Stimulated activated CD8-positive, alpha-beta memory T cell treated with anti-CD3 and anti-CD28 coated beads, Interleukin-15, amount 100 ng/mL, for 24 hours (primary cell): ENCODE data around the gene COL10A1.

Experiments used
- DNase-seq: peaks from one replicate; pipeline ENCODE4 v3.0.0-alpha.2; 2020; ENCODE audit warnings: low read depth

Gene COL10A1

DNA sequence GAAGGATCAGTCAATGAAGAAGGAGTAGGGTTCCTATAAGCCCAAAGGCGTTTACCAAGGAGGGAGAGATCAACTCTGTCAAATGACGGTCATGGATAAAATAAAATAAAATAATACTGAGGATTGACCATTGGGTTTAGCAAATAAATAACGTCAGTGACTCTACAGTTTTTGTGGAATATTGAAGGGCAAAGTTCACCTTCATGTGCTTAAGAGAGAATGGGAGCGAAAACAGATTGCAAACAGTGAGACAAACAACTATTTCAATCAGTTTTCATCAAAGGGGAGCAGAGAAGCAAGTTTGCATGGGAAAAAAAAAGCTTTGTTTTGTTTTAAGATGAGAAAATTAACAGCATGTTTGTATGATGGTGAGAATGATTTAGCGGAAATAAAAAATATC lies 42.9 kb downstream of the COL10A1 start:
- DNase-seq, result no peak

GRCh38 chr6:116078945-116079344 lies 47.0 kb downstream of the COL10A1 start:
- DNase-seq, result no peak

GRCh38 chr6:116078522-116078921 lies 47.4 kb downstream of the COL10A1 start:
- DNase-seq, result no peak

GRCh38 chr6:116074732-116075390 lies 51.1 kb downstream of the COL10A1 start:
- no peak for DNase-seq

DNA sequence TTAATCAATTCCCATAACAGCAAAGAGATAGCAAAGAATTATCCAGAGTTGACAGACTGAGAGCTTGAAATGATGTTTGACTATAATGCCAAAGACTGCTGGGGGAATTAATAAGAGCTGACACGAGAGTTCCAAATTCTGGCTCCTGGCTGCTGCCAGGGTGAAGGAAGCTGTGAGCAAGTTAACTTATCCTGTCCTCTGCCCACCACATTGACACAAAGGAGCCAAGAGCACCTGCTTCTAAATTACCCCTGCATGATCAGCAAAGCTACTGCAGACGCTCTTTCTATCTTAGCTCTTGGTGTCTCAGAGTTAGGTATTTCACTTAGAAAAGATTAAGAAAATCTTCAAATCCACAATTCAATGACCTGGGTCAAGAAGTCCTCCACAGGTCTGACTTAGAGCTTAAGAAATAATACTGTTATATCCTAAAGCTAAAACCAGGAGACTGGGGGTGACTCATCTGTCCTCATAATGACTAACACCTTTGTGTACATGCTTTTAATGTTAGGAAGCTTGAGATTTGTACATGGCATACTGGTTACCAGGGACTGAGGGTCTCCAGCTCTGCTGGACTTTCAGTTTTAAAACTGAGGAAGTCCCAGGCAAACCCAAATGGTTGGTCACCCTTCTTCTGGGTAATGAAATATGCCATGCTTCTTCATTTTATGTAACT lies 52.0 kb downstream of the COL10A1 start:
- DNase-seq, result no peak

DNA sequence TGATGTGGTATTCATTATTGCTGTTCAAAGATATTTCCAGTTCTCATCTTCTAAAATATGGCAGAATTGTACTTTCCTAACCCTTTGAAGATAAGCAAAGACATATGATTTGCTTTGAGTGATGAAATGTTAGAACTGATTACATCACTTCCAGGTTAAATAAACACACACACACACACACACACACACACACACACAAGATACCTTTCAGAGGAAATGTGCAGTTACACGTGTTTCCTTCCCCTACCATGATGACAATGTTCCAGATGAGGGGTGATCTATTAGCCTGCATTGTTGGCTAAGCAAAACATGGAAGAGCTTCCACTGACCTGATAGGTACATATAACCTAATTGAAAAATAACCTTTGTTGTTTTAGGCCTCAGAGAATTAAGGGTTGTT lies 53.6 kb downstream of the COL10A1 start:
- DNase-seq, result no peak

GRCh38 chr6:116070616-116071389 lies 55.1 kb downstream of the COL10A1 start:
- DNase-seq, result no peak

DNA sequence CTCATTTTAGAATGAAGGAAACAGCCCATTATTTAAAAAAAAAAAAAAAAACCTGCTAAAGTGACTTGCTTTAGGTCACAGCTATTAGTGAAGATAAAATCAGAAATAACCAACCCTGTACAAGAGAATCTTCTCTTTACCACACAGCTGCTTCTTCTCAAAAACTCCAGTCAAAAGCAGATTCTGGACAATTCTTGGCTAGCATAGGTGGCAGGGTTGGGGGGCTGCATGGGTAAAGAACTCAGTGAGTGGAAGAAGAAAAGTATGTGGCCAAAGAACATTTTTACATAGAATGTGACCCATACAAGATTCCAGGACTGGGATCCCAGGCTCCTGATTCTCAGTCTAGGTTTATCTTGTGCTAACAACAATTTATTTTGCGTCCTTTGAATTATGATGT lies 55.8 kb downstream of the COL10A1 start:
- DNase-seq, result no peak
